ENCODE results near the gene LYPD3. TPM values are rescaled to one million over a fixed set of nuclear protein-coding genes. Genes with fewer than 3 reads are reported as not detected.

LYPD3 gene
- total RNA-seq, 1 experiment from 2014 or later: 3.1 TPM

GRCh38 chr19:43422689-43423066, 42.7 kb downstream of the LYPD3 start:
- Mint-ChIP-seq H3K27ac (ENCODE audit: low read depth, unreplicated experiment) (no peak overlapping the region), H3K27me3 (ENCODE audit: insufficient read depth, unreplicated experiment) (no peaks in the 10 kb centered on the region), H3K4me1 (ENCODE audit: insufficient read depth, unreplicated experiment) (peaks cover 17% of the 10 kb centered on the region), H3K36me3 (ENCODE audit: insufficient read depth, unreplicated experiment) (no peaks in the 10 kb centered on the region), H3K4me3 (ENCODE audit: unreplicated experiment) (no peak overlapping the region), H3K9me3 (ENCODE audit: unreplicated experiment) (no peaks in the 10 kb centered on the region)
- POLR2A ChIA-PET: no interaction called here
- TF ChIP-seq CTCF (IDR thresholded peaks at IDR 0.05; ENCODE audit: unreplicated experiment): no peak
- DNase-seq (ENCODE audit: unreplicated experiment): no peak
- intact Hi-C loops (cut with micrococcal nuclease): loop anchor here (10.0 kb wide), 1 partner anchor 318 kb away; no protein-coding TSS in a partner anchor
- BruUV-seq (replicated peaks): no TSS peak
- CTCF ChIA-PET: interaction anchor here (0.5 to 3.3 kb wide), 3 partner anchors 9 to 424 kb away, joined by 3 to 13 read pairs (median 3); no protein-coding TSS in a partner anchor

- Mint-ChIP-seq H3K27me3 (ENCODE audit: insufficient read depth, unreplicated experiment) (no peaks in the 10 kb centered on the region), H3K36me3 (ENCODE audit: insufficient read depth, unreplicated experiment) (no peaks in the 10 kb centered on the region), H3K9me3 (ENCODE audit: unreplicated experiment) (no peaks in the 10 kb centered on the region), H3K4me3 (ENCODE audit: unreplicated experiment) (no peak overlapping the region), H3K4me1 (ENCODE audit: insufficient read depth, unreplicated experiment) (peaks cover 17% of the 10 kb centered on the region), H3K27ac (ENCODE audit: low read depth, unreplicated experiment) (no peak overlapping the region)
- no peak for TF ChIP-seq CTCF (IDR thresholded peaks at IDR 0.05; ENCODE audit: unreplicated experiment)
- BruUV-seq (replicated peaks): no TSS peak
- ChIA-PET POLR2A (no interaction called here), CTCF (interaction anchor here (0.5 to 3.3 kb wide), 4 partner anchors 10 to 424 kb away, joined by 3 to 13 read pairs (median 3); no protein-coding TSS in a partner anchor)
- no peak for DNase-seq (ENCODE audit: unreplicated experiment)
- intact Hi-C loops (cut with micrococcal nuclease): loop anchor here (10.0 kb wide), 1 partner anchor 317 kb away; no protein-coding TSS in a partner anchor
Measured at GRCh38 chr19:43422000-43422688, 43.3 kb downstream of the LYPD3 start.

- Mint-ChIP-seq H3K4me3 (ENCODE audit: unreplicated experiment) (no peak overlapping the region), H3K4me1 (ENCODE audit: insufficient read depth, unreplicated experiment) (peaks cover 13% of the 10 kb centered on the region), H3K36me3 (ENCODE audit: insufficient read depth, unreplicated experiment) (peaks cover 1% of the 10 kb centered on the region), H3K9me3 (ENCODE audit: unreplicated experiment) (no peaks in the 10 kb centered on the region), H3K27ac (ENCODE audit: low read depth, unreplicated experiment) (no peak overlapping the region), H3K27me3 (ENCODE audit: insufficient read depth, unreplicated experiment) (no peaks in the 10 kb centered on the region)
- no peak for DNase-seq (ENCODE audit: unreplicated experiment)
- ChIA-PET CTCF (interaction anchor here (1.0 to 3.3 kb wide), 2 partner anchors 11 to 26 kb away, joined by 3 to 13 read pairs; no protein-coding TSS in a partner anchor), POLR2A (interaction anchor here (0.6 kb wide), 1 partner anchor 986 kb away, joined by 4 read pairs; no protein-coding TSS in a partner anchor)
- intact Hi-C loops (cut with micrococcal nuclease): loop anchor here (10.0 kb wide), 1 partner anchor 316 kb away; no protein-coding TSS in a partner anchor
- BruUV-seq (replicated peaks): no TSS peak
- TF ChIP-seq CTCF (IDR thresholded peaks at IDR 0.05; ENCODE audit: unreplicated experiment): no peak
Measured at GRCh38 chr19:43420954-43421353, 44.5 kb downstream of the LYPD3 start.

- Mint-ChIP-seq H3K4me1 (ENCODE audit: insufficient read depth, unreplicated experiment) (no peaks in the 10 kb centered on the region), H3K4me3 (ENCODE audit: unreplicated experiment) (no peak overlapping the region), H3K9me3 (ENCODE audit: unreplicated experiment) (no peaks in the 10 kb centered on the region), H3K27ac (ENCODE audit: low read depth, unreplicated experiment) (no peak overlapping the region), H3K27me3 (ENCODE audit: insufficient read depth, unreplicated experiment) (no peaks in the 10 kb centered on the region), H3K36me3 (ENCODE audit: insufficient read depth, unreplicated experiment) (peaks cover 7% of the 10 kb centered on the region)
- DNase-seq (ENCODE audit: unreplicated experiment): no peak
- CTCF ChIA-PET: interaction anchor here (0.6 to 2.1 kb wide), 9 partner anchors 8 to 328 kb away, joined by 3 to 6 read pairs (median 4); no protein-coding TSS in a partner anchor
- no peak for TF ChIP-seq CTCF (IDR thresholded peaks at IDR 0.05; ENCODE audit: unreplicated experiment)
- BruUV-seq (replicated peaks): no TSS peak
- POLR2A ChIA-PET: interaction anchor here (0.7 kb wide), 1 partner anchor 109 kb away, joined by 3 read pairs; no protein-coding TSS in a partner anchor
- intact Hi-C loops (cut with micrococcal nuclease): no loop called here
Measured at GRCh38 chr19:43416951-43417623, 48.3 kb downstream of the LYPD3 start.

Data from MCF 10A (cell line).